T-cell (primary cell): ENCODE results near the gene SPG7. TPM values are rescaled to one million over a fixed set of nuclear protein-coding genes. Genes with fewer than 3 reads are reported as not detected.

Experiments
- ATAC-seq, 4 experiments: fragments of 200-7000 bp in 3 of 4; fragments of 150-1000 bp in 1 of 4; cut with Tn5 transposase; replicated peaks in 1 of 4; 1 replicate in 3 of 4; 2 replicates in 1 of 4; pipeline ENCODE4 v1.10.0; 2021; ENCODE audit warnings: moderate library complexity in 3 of 4, mild to moderate bottlenecking in 2 of 4, moderate number of reproducible peaks in 1 of 4
- CTCF ChIA-PET, 2 donors: fragments of 300-600 bp; sonication (Branson Sonifier 250); formaldehyde crosslinking; loops; one replicate each; lab custom pipeline; 2022; ENCODE audit warnings: antibody characterized with exemption in 2 of 2; lab: Charles Lee
- POLR2A ChIA-PET, 2 donors: fragments of 300-600 bp; sonication (Branson Sonifier 250); formaldehyde crosslinking; loops; one replicate each; lab custom pipeline; 2022; ENCODE audit warnings: antibody characterized with exemption in 2 of 2; lab: Charles Lee
- DNase-seq, 35 experiments: peaks; one replicate each; pipeline versions ENCODE4 v3.0.0 to v3.0.0-alpha.2; 2013 to 2023
- H3K27ac ChIP-seq: one replicate; pipeline ENCODE4 v1.5.1; 2013; ENCODE audit warnings: low read length
- H3K27me3 ChIP-seq, 2 experiments: replicated peaks in 1 of 2; 1 replicate in 1 of 2; 2 replicates in 1 of 2; pipeline versions ENCODE4 v1.6.1 to v1.7.0; 2013; ENCODE audit warnings: low read length in 1 of 2, mixed read lengths in 1 of 2; ENCODE audit not compliant: control insufficient read depth in 2 of 2, insufficient read depth in 2 of 2; ENCODE audit errors: extremely low read depth in 1 of 2
- H3K36me3 ChIP-seq, 2 donors: 1 replicate in 1 of 2; 2 replicates in 1 of 2; pipeline versions ENCODE4 v1.6.1 to v1.7.0; 2013; ENCODE audit warnings: low read length in 1 of 2; ENCODE audit not compliant: control insufficient read depth in 2 of 2, insufficient read depth in 1 of 2; ENCODE audit errors: extremely low read depth in 1 of 2
- H3K4me1 ChIP-seq, 2 experiments: 1 replicate in 1 of 2; 2 replicates in 1 of 2; pipeline versions ENCODE4 v1.6.1 to v1.7.0; 2013; ENCODE audit warnings: low read length in 2 of 2, mixed read lengths in 1 of 2; ENCODE audit not compliant: insufficient read depth in 2 of 2, control insufficient read depth in 1 of 2; ENCODE audit errors: extremely low read depth in 1 of 2
- H3K4me3 ChIP-seq, 2 donors: 1 replicate in 1 of 2; 2 replicates in 1 of 2; pipeline versions ENCODE4 v1.5.1 to v1.7.0; 2013; ENCODE audit warnings: mild to moderate bottlenecking in 2 of 2, low read length in 1 of 2, moderate library complexity in 1 of 2; ENCODE audit not compliant: control insufficient read depth in 1 of 2; ENCODE audit errors: extremely low read depth in 1 of 2
- H3K9me3 ChIP-seq: 2 replicates; pipeline ENCODE4 v1.7.0; 2013
- H3K27ac Mint-ChIP-seq, 2 donors: one replicate each; pipeline ENCODE4 v1.8.0; 2020 to 2021; ENCODE audit warnings: mild to moderate bottlenecking in 2 of 2, mixed read lengths in 2 of 2
- H3K27me3 Mint-ChIP-seq, 2 donors: one replicate each; pipeline ENCODE4 v1.8.0; 2021 to 2022; ENCODE audit warnings: mixed read lengths in 2 of 2
- H3K36me3 Mint-ChIP-seq: one replicate; pipeline ENCODE4 v1.8.0; 2021; ENCODE audit warnings: mixed read lengths
- H3K4me1 Mint-ChIP-seq, 3 donors: one replicate each; pipeline ENCODE4 v1.8.0; 2020 to 2022; ENCODE audit warnings: mixed read lengths in 3 of 3, mild to moderate bottlenecking in 1 of 3
- H3K4me3 Mint-ChIP-seq, 3 donors: one replicate each; pipeline ENCODE4 v1.8.0; 2020 to 2022; ENCODE audit warnings: mild to moderate bottlenecking in 3 of 3, mixed read lengths in 3 of 3, moderate library complexity in 3 of 3
- H3K9me3 Mint-ChIP-seq, 3 donors: one replicate each; pipeline ENCODE4 v1.8.0; 2020 to 2022; ENCODE audit warnings: mixed read lengths in 3 of 3
- WGBS: methylation state at CpG from one replicate; pipeline ENCODE4 v1.1.5; 2013; ENCODE audit warnings: missing lambda C conversion rate; ENCODE audit not compliant: insufficient coverage; 5-methylcytosine and 5-hydroxymethylcytosine counted together
- total RNA-seq, 35 experiments: library from RNA in 6 of 35; stranded (reverse) in 6 of 35; fragments of 120-200 nt in 1 of 35; gene quantifications; one replicate each; pipeline versions ENCODE4 v1.2.1 to v1.2.4 and lab custom pipeline; 2013 to 2026

SPG7 gene
- total RNA-seq, 5 donors from 2014 or later (not counting 1 experiment from before 2014, with no cell fraction given): 161 to 203 (median 184) TPM

DNA sequence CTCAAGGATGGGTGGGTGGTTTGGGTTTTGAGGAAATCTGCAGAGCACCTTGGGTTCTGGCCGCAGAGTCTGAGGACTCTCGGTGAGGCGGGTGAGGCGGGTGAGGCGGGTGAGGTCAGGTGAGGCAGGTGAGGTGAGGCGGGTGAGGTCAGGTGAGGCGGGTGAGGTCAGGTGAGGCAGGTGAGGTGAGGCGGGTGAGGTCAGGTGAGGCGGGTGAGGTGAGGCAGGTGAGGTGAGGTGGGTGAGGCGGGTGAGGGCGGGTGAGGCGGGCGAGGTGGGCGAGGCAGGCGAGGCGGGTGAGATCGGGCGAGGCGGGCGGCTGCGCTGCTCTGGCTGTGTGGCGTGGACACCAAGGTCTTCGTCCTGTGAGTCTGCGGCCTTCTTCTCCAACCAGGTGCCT lies 28.2 kb downstream of the SPG7 start:
- 97% methylated on average over 12 of the region's 24 CpGs for whole genome bisulfite sequencing
- no peaks in the 10 kb centered on the region for H3K9me3 ChIP-seq
- no peak overlapping the region for H3K4me3 ChIP-seq
- no peaks in the 10 kb centered on the region for H3K27me3 Mint-ChIP-seq
- H3K36me3 Mint-ChIP-seq: peaks cover 19% of the 10 kb centered on the region
- H3K4me1 ChIP-seq: peaks cover 17 to 31% of the 10 kb centered on the region in 2 experiments
- no peaks in the 10 kb centered on the region for H3K9me3 Mint-ChIP-seq
- DNase-seq (no peak), ATAC-seq (no peak)
- ChIA-PET CTCF (no interaction called here), POLR2A (no interaction called here)
- H3K27me3 ChIP-seq: no peaks in the 10 kb centered on the region
- H3K4me3 Mint-ChIP-seq: no peak overlapping the region
- peak overlapping the region; percentile 67 to 72 for H3K27ac Mint-ChIP-seq
- H3K27ac ChIP-seq: no peak overlapping the region
- H3K4me1 Mint-ChIP-seq: peaks cover 22 to 30% (median 23%) of the 10 kb centered on the region in 3 donors
- peaks cover 20 to 60% of the 10 kb centered on the region in 2 donors for H3K36me3 ChIP-seq

DNA sequence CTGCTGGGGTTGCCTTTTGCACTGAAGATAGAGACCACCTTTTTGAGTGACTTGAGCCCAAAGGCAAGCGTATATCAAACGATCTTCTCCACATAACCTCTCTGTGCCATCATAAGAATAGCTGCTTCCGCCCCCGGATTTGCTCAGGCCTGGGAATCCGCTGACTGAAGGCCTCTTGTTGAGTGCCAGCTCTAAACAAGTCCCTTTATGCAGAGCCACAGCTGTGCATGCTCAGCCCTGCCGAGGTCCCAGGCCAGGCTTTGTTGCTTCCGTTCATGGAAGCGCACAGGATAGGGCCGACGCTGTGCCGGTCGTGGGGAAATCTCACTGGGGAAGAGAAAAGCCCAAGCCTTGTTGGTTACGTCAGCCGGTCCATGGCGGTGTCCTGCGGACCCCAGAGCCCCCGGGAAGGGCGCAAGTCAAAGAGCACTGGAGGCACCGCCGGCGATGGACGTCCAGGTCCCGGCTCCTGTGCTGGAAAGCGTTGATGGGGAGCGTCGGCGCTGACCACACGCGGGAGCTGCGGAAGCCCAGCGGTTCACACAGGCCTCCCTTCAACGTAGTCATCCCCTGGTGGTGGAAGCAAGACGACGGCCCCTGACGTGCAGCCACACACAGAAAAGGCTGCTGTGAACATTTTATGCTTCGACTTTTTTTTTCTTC lies 28.8 kb downstream of the SPG7 start:
- H3K4me1 Mint-ChIP-seq: peaks cover 22 to 30% (median 23%) of the 10 kb centered on the region in 3 donors
- no peaks in the 10 kb centered on the region for H3K9me3 Mint-ChIP-seq
- H3K36me3 Mint-ChIP-seq: peaks cover 19% of the 10 kb centered on the region
- H3K27ac Mint-ChIP-seq: peak overlapping the region; percentile 39 to 69
- H3K4me3 Mint-ChIP-seq: no peak overlapping the region
- no peak overlapping the region for H3K27ac ChIP-seq
- H3K9me3 ChIP-seq: no peaks in the 10 kb centered on the region
- no peaks in the 10 kb centered on the region for H3K27me3 ChIP-seq
- no peak overlapping the region for H3K4me3 ChIP-seq
- POLR2A ChIA-PET: no interaction called here
- ATAC-seq (no peak), DNase-seq (no peak)
- H3K27me3 Mint-ChIP-seq: no peaks in the 10 kb centered on the region
- 98% methylated on average over 30 of the region's 36 CpGs for WGBS
- H3K36me3 ChIP-seq: peaks cover 17 to 57% of the 10 kb centered on the region in 2 donors
- CTCF ChIA-PET: no interaction called here
- peaks cover 17 to 31% of the 10 kb centered on the region in 2 experiments for H3K4me1 ChIP-seq

- peaks cover 22 to 30% (median 23%) of the 10 kb centered on the region in 3 donors for H3K4me1 Mint-ChIP-seq
- no peak overlapping the region for H3K4me3 Mint-ChIP-seq
- H3K36me3 Mint-ChIP-seq: peaks cover 19% of the 10 kb centered on the region
- 90% methylated on average over 6 of the region's 7 CpGs for WGBS
- no peaks in the 10 kb centered on the region for H3K27me3 Mint-ChIP-seq
- ChIA-PET POLR2A (no interaction called here), CTCF (no interaction called here)
- Histone ChIP-seq H3K27me3 (no peaks in the 10 kb centered on the region), H3K4me3 (no peak overlapping the region), H3K27ac (no peak overlapping the region), H3K9me3 (no peaks in the 10 kb centered on the region), H3K4me1 (peaks cover 17 to 31% of the 10 kb centered on the region in 2 experiments), H3K36me3 (peaks cover 14 to 52% of the 10 kb centered on the region in 2 donors)
- ATAC-seq: no peak
- H3K9me3 Mint-ChIP-seq: no peaks in the 10 kb centered on the region
- no peak for DNase-seq
- no peak overlapping the region for H3K27ac Mint-ChIP-seq
Observed at GRCh38 chr16:89537549-89537925, 29.3 kb downstream of the SPG7 start.

DNA sequence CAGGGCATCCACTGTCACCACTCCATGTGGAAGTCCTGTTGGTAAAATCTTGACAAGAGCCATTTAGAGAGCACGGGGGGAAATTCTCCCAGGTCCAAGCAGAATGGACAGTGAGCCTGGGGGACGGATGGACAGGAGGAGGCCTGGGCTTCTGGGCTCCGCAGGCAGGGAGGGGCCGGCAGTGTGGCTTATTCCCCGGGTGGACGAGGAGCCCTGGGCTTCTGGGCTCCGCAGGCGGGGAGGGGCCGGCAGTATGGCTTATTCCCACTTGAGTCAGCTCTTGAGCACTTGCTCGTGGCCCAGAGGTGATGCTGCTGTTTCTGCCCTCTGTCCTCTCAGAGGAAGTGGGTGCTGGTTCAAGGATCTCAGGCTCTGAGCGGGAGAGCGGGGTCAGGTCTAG lies 30.1 kb downstream of the SPG7 start:
- Mint-ChIP-seq H3K27ac (peak overlapping the region in 1 of 2 donors; percentile 28), H3K36me3 (peaks cover 20% of the 10 kb centered on the region), H3K9me3 (no peaks in the 10 kb centered on the region), H3K4me1 (peaks cover 22 to 30% (median 23%) of the 10 kb centered on the region in 3 donors), H3K27me3 (no peaks in the 10 kb centered on the region), H3K4me3 (no peak overlapping the region)
- no peaks in the 10 kb centered on the region for H3K27me3 ChIP-seq
- no peaks in the 10 kb centered on the region for H3K9me3 ChIP-seq
- ATAC-seq (no peak), DNase-seq (no peak)
- WGBS: 97% methylated on average over 11 of the region's 12 CpGs
- peaks cover 14 to 48% of the 10 kb centered on the region in 2 donors for H3K36me3 ChIP-seq
- POLR2A ChIA-PET: no interaction called here
- no peak overlapping the region for H3K27ac ChIP-seq
- peaks cover 17 to 31% of the 10 kb centered on the region in 2 experiments for H3K4me1 ChIP-seq
- no peak overlapping the region for H3K4me3 ChIP-seq
- CTCF ChIA-PET: no interaction called here

- Histone ChIP-seq H3K9me3 (no peaks in the 10 kb centered on the region), H3K27ac (no peak overlapping the region), H3K36me3 (peaks cover 25 to 42% of the 10 kb centered on the region in 2 donors), H3K27me3 (no peaks in the 10 kb centered on the region), H3K4me3 (no peak overlapping the region), H3K4me1 (peaks cover 1 to 8% of the 10 kb centered on the region in 2 experiments)
- DNase-seq (no peak), ATAC-seq (peak in 1 of 4 experiments; percentile 23)
- Mint-ChIP-seq H3K27ac (no peak overlapping the region), H3K4me1 (peaks cover 0 to 7% (median under 1%) of the 10 kb centered on the region in 3 donors), H3K9me3 (no peaks in the 10 kb centered on the region), H3K4me3 (no peak overlapping the region), H3K27me3 (no peaks in the 10 kb centered on the region), H3K36me3 (peaks cover 16% of the 10 kb centered on the region)
- WGBS: 96% methylated on average over 12 of the region's 13 CpGs
- CTCF ChIA-PET: interaction anchor here in 1 of 2 donors (0.6 kb wide), 1 partner anchor 85 kb away, joined by 3 read pairs; no protein-coding TSS in a partner anchor
- POLR2A ChIA-PET: interaction anchor here in 1 of 2 donors (0.6 kb wide), 1 partner anchor 8 kb away, joined by 3 read pairs; no protein-coding TSS in a partner anchor
Observed at GRCh38 chr16:89540557-89540956, 32.4 kb downstream of the SPG7 start.

DNA sequence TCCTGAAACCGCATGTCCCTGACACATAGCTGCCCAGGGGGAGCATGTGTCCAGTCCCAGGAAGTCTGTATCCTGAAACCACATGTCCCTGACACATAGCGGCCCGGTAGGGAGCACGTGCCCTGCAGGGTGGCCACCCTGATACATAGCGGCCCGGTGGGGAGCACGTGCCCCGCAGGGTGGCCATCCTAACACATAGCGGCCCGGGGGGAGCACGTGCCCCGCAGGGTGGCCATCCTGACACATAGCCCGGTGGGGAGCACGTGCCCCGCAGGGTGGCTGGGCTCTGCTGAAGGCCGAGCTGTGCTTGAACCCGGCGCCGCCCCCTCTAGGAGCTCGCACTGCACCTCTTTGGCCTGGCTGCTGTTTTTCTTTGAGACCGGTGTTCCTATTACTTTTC lies 33.6 kb downstream of the SPG7 start:
- CTCF ChIA-PET: no interaction called here
- H3K27me3 Mint-ChIP-seq: no peaks in the 10 kb centered on the region
- H3K36me3 Mint-ChIP-seq: peaks cover 18% of the 10 kb centered on the region
- H3K9me3 Mint-ChIP-seq: no peaks in the 10 kb centered on the region
- no peak overlapping the region for H3K27ac ChIP-seq
- ATAC-seq: no peak
- H3K4me3 Mint-ChIP-seq: no peak overlapping the region
- H3K4me1 Mint-ChIP-seq: peaks cover 0 to 5% (median 0%) of the 10 kb centered on the region in 3 donors
- WGBS: 92% methylated on average over 11 of the region's 21 CpGs
- H3K27me3 ChIP-seq: no peaks in the 10 kb centered on the region
- DNase-seq: no peak
- peak overlapping the region in 1 of 2 donors; percentile 21 for H3K27ac Mint-ChIP-seq
- H3K36me3 ChIP-seq: peaks cover 29 to 46% of the 10 kb centered on the region in 2 donors
- POLR2A ChIA-PET: no interaction called here
- no peaks in the 10 kb centered on the region for H3K9me3 ChIP-seq
- no peak overlapping the region for H3K4me3 ChIP-seq
- peaks cover 0 to 2% of the 10 kb centered on the region in 2 experiments for H3K4me1 ChIP-seq
